Measurements from ENCODE around the gene DIS3L2. TPM values are rescaled to one million over a fixed set of nuclear protein-coding genes. Genes with fewer than 3 reads are reported as not detected.
"Not testable (repeated sequence)": the region's sequence is repeated elsewhere in the genome, so short reads cannot be mapped to it uniquely, and the experiment has no call there.

The DIS3L2 gene
- total and polyA plus RNA-seq, 8 donors, result 13.0 to 24.0 (median 16.8) TPM

DNA sequence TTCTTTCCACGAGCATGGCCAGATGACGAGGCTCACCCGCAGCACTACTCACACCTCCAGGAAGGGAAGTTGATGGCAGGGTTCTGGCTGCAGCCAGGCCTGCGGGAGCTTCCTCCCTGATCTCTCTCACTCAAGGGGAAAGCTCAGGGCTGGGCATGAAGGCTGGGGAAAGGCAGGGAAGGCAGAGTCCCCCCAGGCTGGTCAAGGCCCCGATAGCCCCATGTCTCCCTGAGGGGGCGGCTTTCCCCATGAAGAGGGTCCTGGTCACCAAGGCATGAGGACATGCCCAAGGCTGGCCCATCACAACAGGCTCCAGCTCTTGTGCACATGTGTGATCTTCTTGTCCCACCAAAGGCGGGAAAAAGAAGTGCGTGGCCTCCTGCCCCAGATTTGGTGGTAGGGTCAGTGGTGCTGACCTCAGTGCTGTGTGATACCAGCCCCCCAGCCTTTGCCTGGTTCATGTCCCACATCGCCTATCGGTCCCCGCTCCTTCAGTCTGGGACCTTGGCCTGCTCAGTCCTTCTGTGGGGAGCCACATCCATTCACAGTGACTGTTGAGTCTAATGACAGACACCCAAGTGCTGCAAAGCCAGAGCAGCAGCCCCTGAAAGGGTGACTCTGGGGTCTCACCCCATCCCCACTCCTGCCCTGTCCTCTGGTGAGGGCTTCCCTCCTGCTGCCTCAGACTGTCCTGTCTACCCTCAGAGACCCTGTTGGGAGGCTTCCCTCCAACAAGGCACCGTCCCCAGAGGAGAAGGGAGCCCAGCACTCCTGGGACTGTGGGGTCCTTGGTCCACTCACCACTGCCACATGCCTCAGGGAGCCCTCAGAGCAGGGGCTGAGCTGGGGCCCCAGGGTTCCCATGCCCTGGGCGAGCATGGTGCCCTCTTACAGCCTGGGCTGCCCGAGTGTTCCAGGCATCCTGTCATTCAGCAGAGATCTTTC, 367.3 kb downstream of the DIS3L2 start:
- no peaks in the 10 kb centered on the region for H3K9me3 ChIP-seq
- no peaks in the 10 kb centered on the region for H3K36me3 ChIP-seq
- no peaks in the 10 kb centered on the region for H3K4me1 ChIP-seq
- H3K27me3 ChIP-seq, result no peaks in the 10 kb centered on the region
- TF ChIP-seq, protein P1, sequence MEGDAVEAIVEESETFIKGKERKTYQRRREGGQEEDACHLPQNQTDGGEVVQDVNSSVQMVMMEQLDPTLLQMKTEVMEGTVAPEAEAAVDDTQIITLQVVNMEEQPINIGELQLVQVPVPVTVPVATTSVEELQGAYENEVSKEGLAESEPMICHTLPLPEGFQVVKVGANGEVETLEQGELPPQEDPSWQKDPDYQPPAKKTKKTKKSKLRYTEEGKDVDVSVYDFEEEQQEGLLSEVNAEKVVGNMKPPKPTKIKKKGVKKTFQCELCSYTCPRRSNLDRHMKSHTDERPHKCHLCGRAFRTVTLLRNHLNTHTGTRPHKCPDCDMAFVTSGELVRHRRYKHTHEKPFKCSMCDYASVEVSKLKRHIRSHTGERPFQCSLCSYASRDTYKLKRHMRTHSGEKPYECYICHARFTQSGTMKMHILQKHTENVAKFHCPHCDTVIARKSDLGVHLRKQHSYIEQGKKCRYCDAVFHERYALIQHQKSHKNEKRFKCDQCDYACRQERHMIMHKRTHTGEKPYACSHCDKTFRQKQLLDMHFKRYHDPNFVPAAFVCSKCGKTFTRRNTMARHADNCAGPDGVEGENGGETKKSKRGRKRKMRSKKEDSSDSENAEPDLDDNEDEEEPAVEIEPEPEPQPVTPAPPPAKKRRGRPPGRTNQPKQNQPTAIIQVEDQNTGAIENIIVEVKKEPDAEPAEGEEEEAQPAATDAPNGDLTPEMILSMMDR (IDR thresholded peaks at IDR 0.05), result no peak
- FAIRE-seq, result no peak
- no peak overlapping the region for H3K4me3 ChIP-seq
- no peak overlapping the region for H3K27ac ChIP-seq
- DNase-seq, result peak in 1 of 6 donors; percentile 42
- WGBS, 2 donors, result 92 to 96% methylated on average over 14 of the region's 14 CpGs
- no peak for ATAC-seq
- intact Hi-C loops (cut with DNase I), result loop anchor here in 2 of 3 donors (5.0 to 10.0 kb wide), 2 partner anchors 401 to 424 kb away; partner anchors contain the start of gene NPPC (in 1 of the 2)

DNA sequence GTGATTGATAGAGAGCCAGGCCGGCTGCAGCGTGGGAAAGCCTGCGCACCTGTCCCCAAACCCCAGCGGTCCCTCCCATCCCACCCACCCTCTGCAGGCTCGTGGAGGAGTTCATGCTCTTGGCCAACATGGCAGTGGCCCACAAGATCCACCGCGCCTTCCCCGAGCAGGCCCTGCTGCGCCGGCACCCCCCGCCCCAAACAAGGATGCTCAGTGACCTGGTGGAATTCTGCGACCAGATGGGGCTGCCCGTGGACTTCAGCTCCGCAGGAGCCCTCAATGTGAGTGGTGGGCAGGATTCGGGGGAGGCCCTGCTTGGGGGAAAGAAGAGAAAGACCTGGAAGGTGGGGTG, 368.2 kb downstream of the DIS3L2 start:
- H3K27me3 ChIP-seq, result no peaks in the 10 kb centered on the region
- TF ChIP-seq, protein P1 (IDR thresholded peaks at IDR 0.05), result no peak
- no peak for ATAC-seq
- no peak overlapping the region for H3K27ac ChIP-seq
- H3K4me1 ChIP-seq, result no peaks in the 10 kb centered on the region
- no peak for FAIRE-seq
- DNase-seq, result peak in 1 of 6 donors; percentile 39
- no peaks in the 10 kb centered on the region for H3K36me3 ChIP-seq
- H3K9me3 ChIP-seq, result no peaks in the 10 kb centered on the region
- no peak overlapping the region for H3K4me3 ChIP-seq
- intact Hi-C loops (cut with DNase I), result loop anchor here in 2 of 3 donors (5.0 to 10.0 kb wide), 3 partner anchors 105 to 425 kb away; partner anchors contain the start of gene NPPC (in 1 of the 2)
- 94% methylated on average over 14 to 15 of the region's 15 CpGs for WGBS, 2 donors

DNA sequence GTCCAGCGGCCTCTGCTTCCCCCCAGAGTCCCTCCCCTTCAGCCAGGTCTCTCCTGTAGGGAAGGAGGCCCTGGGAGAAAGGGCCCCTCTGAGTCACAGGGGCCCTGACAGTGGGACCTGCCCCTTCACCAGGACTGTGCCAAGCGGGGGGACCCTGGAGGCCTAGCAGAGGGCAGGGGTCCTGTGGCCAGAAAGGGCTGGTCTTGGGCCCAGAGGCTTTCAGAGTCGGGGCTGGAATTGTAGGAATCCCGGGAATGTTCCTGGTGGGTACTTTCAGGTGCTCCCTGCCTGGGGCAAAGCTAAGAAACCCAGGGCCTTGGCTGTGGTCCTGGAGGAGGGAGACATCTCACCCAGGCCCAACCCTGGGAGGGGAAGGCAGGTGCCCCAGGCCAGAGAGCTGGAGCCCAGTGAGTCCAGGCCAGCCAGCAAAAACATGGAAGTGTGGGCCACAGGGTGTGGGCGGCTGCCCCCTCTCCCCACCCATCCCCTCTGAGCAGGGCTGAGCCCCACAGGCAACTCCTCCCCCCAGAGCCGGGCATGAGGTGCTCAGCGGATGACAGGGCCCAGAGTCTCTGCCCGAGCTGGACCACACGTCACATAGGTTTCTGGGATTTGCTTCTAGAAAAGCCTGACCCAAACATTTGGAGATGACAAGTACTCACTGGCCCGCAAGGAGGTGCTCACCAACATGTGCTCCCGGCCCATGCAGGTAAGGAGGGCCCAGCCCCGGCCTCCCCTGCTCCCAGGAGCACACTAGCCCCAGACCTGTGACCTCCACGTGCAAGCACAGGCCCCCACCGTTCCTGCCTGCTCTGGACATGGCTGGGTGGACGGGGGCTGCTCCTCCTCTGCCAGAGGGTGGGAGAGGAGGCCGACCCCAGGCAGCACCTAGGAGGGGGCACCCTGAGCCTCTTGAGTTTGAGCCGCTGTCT, 368.8 kb downstream of the DIS3L2 start:
- FAIRE-seq, result no peak
- Histone ChIP-seq H3K4me3 (no peak overlapping the region), H3K27me3 (no peaks in the 10 kb centered on the region), H3K27ac (no peak overlapping the region), H3K36me3 (no peaks in the 10 kb centered on the region), H3K4me1 (no peaks in the 10 kb centered on the region), H3K9me3 (no peaks in the 10 kb centered on the region)
- intact Hi-C loops (cut with DNase I), result loop anchor here in 1 of 3 donors (10.0 kb wide), 1 partner anchor 104 kb away; no protein-coding TSS in a partner anchor
- 91 to 92% methylated on average over 14 to 15 of the region's 17 CpGs for WGBS, 2 donors
- peak in 1 of 6 donors; percentile 49 for DNase-seq
- TF ChIP-seq, protein P1 (IDR thresholded peaks at IDR 0.05), result no peak
- no peak for ATAC-seq

DNA sequence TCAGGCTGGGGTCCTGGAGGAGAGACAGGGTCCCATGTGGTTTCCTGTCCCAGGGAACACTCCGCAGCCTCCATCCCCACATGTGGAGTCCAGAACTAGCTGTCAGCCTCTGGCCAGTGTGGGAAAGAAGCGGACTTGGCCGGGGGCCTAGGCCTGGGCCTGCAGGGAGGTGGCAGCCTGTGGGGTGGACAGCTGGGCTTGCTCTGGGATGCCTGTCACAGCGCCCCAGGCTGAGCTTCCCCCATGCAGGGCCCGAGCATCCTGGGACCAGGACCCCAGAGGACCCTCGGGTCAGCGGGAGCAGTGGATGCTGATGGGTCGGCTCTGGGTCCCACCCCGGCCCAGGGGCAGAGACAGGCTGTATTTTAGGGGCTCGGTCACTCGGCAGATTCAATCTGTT, 369.5 kb downstream of the DIS3L2 start:
- not testable (repeated sequence) for H3K4me3 ChIP-seq, H3K27ac ChIP-seq, H3K36me3 ChIP-seq, ATAC-seq, FAIRE-seq, H3K4me1 ChIP-seq, H3K27me3 ChIP-seq, H3K9me3 ChIP-seq
- DNase-seq, result peak in 2 of 6 donors; percentile 55 to 82
- 90 to 94% methylated on average over 11 of the region's 11 CpGs for whole genome bisulfite sequencing, 2 donors
- intact Hi-C loops (cut with DNase I), result loop anchor here in 1 of 3 donors (10.0 kb wide), 1 partner anchor 104 kb away; no protein-coding TSS in a partner anchor

DNA sequence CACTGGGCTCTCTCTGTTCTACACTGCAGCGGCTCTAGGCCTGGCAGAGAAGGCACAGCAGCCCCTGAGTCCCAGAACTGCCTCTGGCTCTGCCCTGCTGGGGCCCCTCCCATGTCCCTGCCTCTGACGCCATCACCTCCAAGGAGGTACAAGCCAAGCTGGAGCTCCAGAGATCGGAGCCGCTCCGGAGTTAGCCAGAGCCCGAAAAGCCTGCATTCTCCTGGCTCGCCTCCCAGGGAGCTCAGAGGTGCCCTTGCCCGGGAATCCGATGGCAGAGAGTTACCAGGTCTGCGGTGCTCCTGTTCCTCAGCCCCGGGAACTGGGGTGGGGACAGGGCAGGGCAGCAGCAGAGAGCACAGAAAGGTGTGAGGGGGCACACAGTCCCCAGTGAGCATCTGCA, 370.1 kb downstream of the DIS3L2 start:
- not testable (repeated sequence) for H3K27me3 ChIP-seq, FAIRE-seq, H3K27ac ChIP-seq, H3K36me3 ChIP-seq, H3K4me1 ChIP-seq, H3K9me3 ChIP-seq, H3K4me3 ChIP-seq, ATAC-seq
- WGBS, 2 donors, result 95 to 97% methylated on average over 10 to 11 of the region's 11 CpGs
- DNase-seq, result peak in 1 of 6 donors; percentile 36
- intact Hi-C loops (cut with DNase I), result loop anchor here in 1 of 3 donors (10.0 kb wide), 1 partner anchor 103 kb away; no protein-coding TSS in a partner anchor

DNA sequence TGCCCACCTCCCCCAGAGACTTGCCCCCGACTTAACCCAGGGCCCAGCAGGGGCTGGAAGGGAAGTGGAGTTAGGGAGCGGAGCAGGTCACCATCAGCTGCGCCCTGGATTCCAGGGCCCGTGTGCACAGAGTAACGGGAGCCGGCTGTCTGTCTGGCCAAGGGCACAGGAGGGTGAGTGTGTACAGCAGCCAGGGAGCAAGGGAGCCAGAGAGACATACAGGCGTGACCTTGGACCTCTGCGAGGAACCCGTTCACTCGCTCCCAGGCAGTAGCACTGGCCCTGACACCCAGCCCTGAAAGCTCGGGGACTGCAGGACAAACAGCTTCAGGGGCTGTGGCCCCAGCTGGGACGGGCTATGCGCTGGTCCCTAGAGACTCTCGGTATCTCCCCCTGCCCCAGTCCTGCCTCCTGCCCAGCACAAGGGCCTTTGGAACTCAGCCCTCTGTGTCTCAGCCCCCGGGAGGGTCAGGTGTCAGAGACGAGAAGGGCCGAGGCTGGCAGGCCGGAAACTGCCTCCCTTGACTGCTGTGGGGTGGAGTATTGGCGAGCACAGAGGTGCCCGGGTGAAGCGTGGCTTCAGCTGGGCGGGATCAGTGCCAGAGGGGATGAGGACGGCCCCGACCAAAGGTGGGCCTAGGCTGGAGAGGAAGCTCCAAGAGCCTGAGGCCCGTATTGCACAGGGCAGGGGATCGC, 370.9 kb downstream of the DIS3L2 start:
- intact Hi-C loops (cut with DNase I), result loop anchor here in 1 of 3 donors (10.0 kb wide), 1 partner anchor 102 kb away; no protein-coding TSS in a partner anchor
- H3K4me3 ChIP-seq, H3K9me3 ChIP-seq, H3K36me3 ChIP-seq, H3K27me3 ChIP-seq, H3K27ac ChIP-seq, ATAC-seq, H3K4me1 ChIP-seq, FAIRE-seq: not testable (repeated sequence)
- peak in 2 of 6 donors; percentile 21 to 23 for DNase-seq
- WGBS, 2 donors, result 77 to 83% methylated on average over 16 to 24 of the region's 26 CpGs

All from pancreas (tissue), 10 donors.